Measurements from ENCODE around the gene SYN1. TPM values are rescaled to one million over a fixed set of nuclear protein-coding genes. Genes with fewer than 3 reads are reported as not detected.
A peak's percentile ranks its signal among the peaks of the same experiment; 100 is the strongest.

Gene SYN1
- total and polyA plus RNA-seq, 8 donors: 1.0 to 7.2 (median 5.4) TPM

- no peaks in the 10 kb centered on the region for H3K9me3 ChIP-seq
- intact Hi-C loops (cut with DNase I): no loop called here
- TF ChIP-seq CTCF (IDR thresholded peaks at IDR 0.05): no peak
- peak within 1 kb of the TSS; percentile 46 to 58 for H3K4me3 ChIP-seq
- no peaks in the 10 kb centered on the region for H3K27me3 ChIP-seq
- H3K4me1 ChIP-seq: peaks cover 0 to 25% of the 10 kb centered on the region in 2 donors
- H3K27ac ChIP-seq: peak within 1 kb of the TSS; percentile 65 to 76
- H3K36me3 ChIP-seq: peaks cover 0 to 9% of the 10 kb centered on the region in 2 donors
- ATAC-seq (peak; percentile 96), DNase-seq (peak; percentile 91 to 98 (median 94))
These were observed 30.7 kb upstream of the SYN1 start, which contains the start of gene ELK1 for GRCh38 chrX:47650164-47651042. TSS of gene ELK1 (minus strand) at chrX:47650563. CDS start at chrX:47641441, 9,122 bp downstream.

GRCh38 chrX:47649781-47650163 lies 30.1 kb upstream of the SYN1 start:
- no peaks in the 10 kb centered on the region for H3K27me3 ChIP-seq
- no peaks in the 10 kb centered on the region for H3K9me3 ChIP-seq
- peaks cover 0 to 4% of the 10 kb centered on the region in 2 donors for H3K36me3 ChIP-seq
- ATAC-seq (no peak), DNase-seq (no peak)
- no peak for TF ChIP-seq CTCF (IDR thresholded peaks at IDR 0.05)
- intact Hi-C loops (cut with DNase I): no loop called here
- H3K4me3 ChIP-seq: peak overlapping the region; percentile 46 to 58
- H3K4me1 ChIP-seq: peaks cover 0 to 25% of the 10 kb centered on the region in 2 donors
- no peak overlapping the region for H3K27ac ChIP-seq

DNA sequence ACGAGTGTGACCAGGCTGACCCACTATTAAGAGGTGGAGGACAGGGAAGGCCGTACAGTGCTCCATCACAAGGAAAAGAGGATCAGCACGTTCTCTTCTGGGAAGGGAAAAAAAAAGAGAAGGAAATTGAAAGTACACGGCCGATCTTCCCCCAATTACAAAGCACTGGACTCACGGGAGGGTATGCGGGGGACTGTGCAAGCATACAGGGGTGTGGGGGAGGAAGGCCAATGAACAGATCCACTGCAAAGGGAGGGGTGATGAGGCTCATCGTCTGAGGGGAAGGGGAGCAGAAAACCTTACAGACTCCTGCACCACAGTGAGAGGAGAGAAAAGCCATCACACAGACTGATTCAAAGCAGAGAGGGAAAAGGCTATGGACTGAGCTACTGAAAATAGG lies 29.6 kb upstream of the SYN1 start:
- intact Hi-C loops (cut with DNase I): no loop called here
- ATAC-seq: no peak
- H3K4me3 ChIP-seq: peak overlapping the region in 1 of 2 donors; percentile 58

DNA sequence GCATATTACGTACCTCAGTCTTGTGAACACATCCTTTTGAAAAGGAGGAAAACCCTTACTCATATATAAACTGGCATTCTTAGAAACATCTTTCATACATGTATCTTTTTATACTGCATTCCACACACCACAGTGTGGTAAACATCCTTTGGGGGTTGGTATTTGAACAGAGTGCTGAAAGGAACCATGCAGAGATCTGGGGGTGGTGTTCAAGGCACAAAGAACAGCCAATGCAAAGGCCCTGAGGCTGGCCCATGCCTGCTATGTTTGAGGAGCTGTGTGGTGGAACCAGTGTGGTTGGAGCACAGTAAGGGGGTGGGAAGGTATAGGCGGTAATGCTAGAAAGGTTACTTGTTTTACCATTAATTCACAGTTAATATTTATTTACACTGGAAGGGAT lies 28.7 kb upstream of the SYN1 start:
- no peak for ATAC-seq
- Histone ChIP-seq H3K36me3 (peaks cover 0 to 4% of the 10 kb centered on the region in 2 donors), H3K27ac (no peak overlapping the region), H3K27me3 (no peaks in the 10 kb centered on the region), H3K9me3 (no peaks in the 10 kb centered on the region), H3K4me3 (peak overlapping the region in 1 of 2 donors; percentile 58), H3K4me1 (peaks cover 3 to 28% of the 10 kb centered on the region in 2 donors)
- intact Hi-C loops (cut with DNase I): no loop called here
- no peak for TF ChIP-seq CTCF (IDR thresholded peaks at IDR 0.05)
- DNase-seq: no peak

More for the DNA sequence above, 29.6 kb upstream of the SYN1 start:
- Histone ChIP-seq H3K4me1 (peaks cover 0 to 25% of the 10 kb centered on the region in 2 donors), H3K27ac (no peak overlapping the region), H3K27me3 (no peaks in the 10 kb centered on the region), H3K36me3 (peaks cover 0 to 4% of the 10 kb centered on the region in 2 donors), H3K9me3 (no peaks in the 10 kb centered on the region)
- DNase-seq: no peak
- no peak for TF ChIP-seq CTCF (IDR thresholded peaks at IDR 0.05)

DNA sequence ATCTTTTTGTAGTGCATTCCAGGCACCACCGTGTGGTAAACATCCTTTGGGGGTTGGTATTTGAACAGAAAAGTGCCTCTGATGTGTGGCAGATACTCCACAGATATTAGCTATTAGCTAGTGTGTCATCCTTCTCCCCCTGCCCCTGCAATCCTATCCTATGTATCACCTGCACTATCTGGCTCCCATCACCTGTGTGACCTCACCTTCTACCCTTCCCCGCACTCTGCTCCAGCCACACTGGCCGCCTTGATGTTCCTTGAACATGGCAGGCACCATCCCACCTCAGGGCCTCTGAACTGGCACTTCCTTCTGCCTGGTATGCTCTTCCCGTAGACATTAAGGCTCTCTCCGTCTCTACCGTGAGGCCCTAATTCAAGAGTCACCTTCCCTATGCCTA lies 27.0 kb upstream of the SYN1 start:
- intact Hi-C loops (cut with DNase I): no loop called here
- peaks cover 3 to 26% of the 10 kb centered on the region in 2 donors for H3K4me1 ChIP-seq
- no peaks in the 10 kb centered on the region for H3K27me3 ChIP-seq
- no peak for ATAC-seq
- no peak for DNase-seq
- H3K4me3 ChIP-seq: no peak overlapping the region
- no peaks in the 10 kb centered on the region for H3K36me3 ChIP-seq
- no peak overlapping the region for H3K27ac ChIP-seq
- TF ChIP-seq CTCF (IDR thresholded peaks at IDR 0.05): no peak
- no peaks in the 10 kb centered on the region for H3K9me3 ChIP-seq

All from left lung (tissue), 10 donors.